ENCODE measurements around the gene GABRA1. TPM values are rescaled to one million over a fixed set of nuclear protein-coding genes. Genes with fewer than 3 reads are reported as not detected.

The GABRA1 gene
- total RNA-seq, 6 experiments from 2014 or later: not detected

- DNase-seq (no peak), ATAC-seq (no peak)
- Histone ChIP-seq H3K4me3 (no peak overlapping the region), H3K27ac (no peak overlapping the region), H3K27me3 (no peaks in the 10 kb centered on the region), H3K4me1 (no peaks in the 10 kb centered on the region), H3K36me3 (no peaks in the 10 kb centered on the region), H3K9me3 (no peaks in the 10 kb centered on the region)
- TF ChIP-seq CTCF (IDR thresholded peaks at IDR 0.05): no peak
- TF ChIP-seq POLR2A (IDR thresholded peaks at IDR 0.05): no peak
- WGBS (ENCODE audit: insufficient coverage, low coverage, low lambda C conversion rate, missing lambda C conversion rate): 9% methylated on average over 1 of the region's 1 CpG
- intact Hi-C loops (cut with DNase I): no loop called here
These were observed 15.9 kb downstream of the GABRA1 start for GRCh38 chr5:161863811-161864210.

DNA sequence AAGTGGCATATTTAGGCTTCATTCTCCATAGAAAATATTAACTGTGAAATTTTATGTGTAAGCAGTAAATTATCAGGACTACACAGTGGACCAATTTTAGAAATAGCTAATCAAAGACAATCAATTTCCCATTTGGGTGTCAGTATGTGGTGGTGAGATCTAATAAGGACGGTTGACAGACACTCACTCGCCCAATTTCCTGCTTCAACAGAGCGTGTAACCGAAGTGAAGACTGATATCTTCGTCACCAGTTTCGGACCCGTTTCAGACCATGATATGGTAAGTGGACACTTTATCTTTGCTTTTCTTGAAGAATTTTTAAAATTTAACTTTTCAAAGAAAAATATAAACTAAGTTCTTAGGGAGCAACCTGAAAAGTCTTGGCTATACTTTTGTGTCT is 17.6 kb downstream of the GABRA1 start:
- Histone ChIP-seq H3K27me3 (no peaks in the 10 kb centered on the region), H3K9me3 (no peaks in the 10 kb centered on the region), H3K27ac (no peak overlapping the region), H3K4me3 (no peak overlapping the region), H3K4me1 (no peaks in the 10 kb centered on the region), H3K36me3 (no peaks in the 10 kb centered on the region)
- no peak for DNase-seq
- 50% methylated on average over 7 of the region's 7 CpGs for WGBS (ENCODE audit: insufficient coverage, low coverage, low lambda C conversion rate, missing lambda C conversion rate)
- no peak for TF ChIP-seq CTCF (IDR thresholded peaks at IDR 0.05)
- TF ChIP-seq POLR2A (IDR thresholded peaks at IDR 0.05): no peak
- intact Hi-C loops (cut with DNase I): no loop called here
- no peak for ATAC-seq

GRCh38 chr5:161889971-161890370 is 42.1 kb downstream of the GABRA1 start:
- Histone ChIP-seq H3K9me3 (no peaks in the 10 kb centered on the region), H3K27me3 (no peaks in the 10 kb centered on the region), H3K27ac (no peak overlapping the region), H3K4me1 (no peaks in the 10 kb centered on the region), H3K36me3 (no peaks in the 10 kb centered on the region), H3K4me3 (no peak overlapping the region)
- TF ChIP-seq POLR2A (IDR thresholded peaks at IDR 0.05): no peak
- TF ChIP-seq CTCF (IDR thresholded peaks at IDR 0.05): no peak
- intact Hi-C loops (cut with DNase I): no loop called here
- no peak for ATAC-seq
- no peak for DNase-seq

- Histone ChIP-seq H3K27me3 (no peaks in the 10 kb centered on the region), H3K9me3 (no peaks in the 10 kb centered on the region), H3K4me3 (no peak overlapping the region), H3K36me3 (no peaks in the 10 kb centered on the region), H3K27ac (no peak overlapping the region), H3K4me1 (no peaks in the 10 kb centered on the region)
- TF ChIP-seq CTCF (IDR thresholded peaks at IDR 0.05) (no peak), POLR2A (IDR thresholded peaks at IDR 0.05) (no peak)
- intact Hi-C loops (cut with DNase I): no loop called here
- DNase-seq (no peak), ATAC-seq (no peak)
- WGBS (ENCODE audit: insufficient coverage, low coverage, low lambda C conversion rate, missing lambda C conversion rate): 22% methylated on average over 1 of the region's 1 CpG
These were observed 47.6 kb downstream of the GABRA1 start for GRCh38 chr5:161895514-161895913.

DNA sequence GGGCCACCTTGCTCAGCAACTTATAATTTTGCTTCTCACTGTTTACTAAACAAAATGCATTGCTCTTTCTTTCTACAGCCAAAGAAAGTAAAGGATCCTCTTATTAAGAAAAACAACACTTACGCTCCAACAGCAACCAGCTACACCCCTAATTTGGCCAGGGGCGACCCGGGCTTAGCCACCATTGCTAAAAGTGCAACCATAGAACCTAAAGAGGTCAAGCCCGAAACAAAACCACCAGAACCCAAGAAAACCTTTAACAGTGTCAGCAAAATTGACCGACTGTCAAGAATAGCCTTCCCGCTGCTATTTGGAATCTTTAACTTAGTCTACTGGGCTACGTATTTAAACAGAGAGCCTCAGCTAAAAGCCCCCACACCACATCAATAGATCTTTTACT is 49.1 kb downstream of the GABRA1 start:
- TF ChIP-seq POLR2A (IDR thresholded peaks at IDR 0.05) (no peak), CTCF (IDR thresholded peaks at IDR 0.05) (no peak)
- intact Hi-C loops (cut with DNase I): no loop called here
- no peak for ATAC-seq
- 26% methylated on average over 7 of the region's 7 CpGs for WGBS (ENCODE audit: insufficient coverage, low coverage, low lambda C conversion rate, missing lambda C conversion rate)
- Histone ChIP-seq H3K36me3 (no peaks in the 10 kb centered on the region), H3K27me3 (no peaks in the 10 kb centered on the region), H3K4me1 (no peaks in the 10 kb centered on the region), H3K4me3 (no peak overlapping the region), H3K27ac (no peak overlapping the region), H3K9me3 (no peaks in the 10 kb centered on the region)
- no peak for DNase-seq

Data from right lobe of liver (tissue), 6 donors.